Ishikawa (cell line): Measurements from ENCODE around the gene IGSF5.

Experiments
- CEBPB ChIP-seq: IDR thresholded peaks from 2 replicates; pipeline ENCODE4 v1.6.1; 2012
- EGR1 ChIP-seq: IDR thresholded peaks from 2 replicates; pipeline ENCODE4 v1.6.1; 2012
- EP300 ChIP-seq: IDR thresholded peaks from 2 replicates; pipeline ENCODE4 v1.6.1; 2012; ENCODE audit warnings: borderline replicate concordance
- NFIC ChIP-seq: IDR thresholded peaks from 2 replicates; pipeline ENCODE4 v1.6.1; 2012
- RAD21 ChIP-seq: IDR thresholded peaks from 2 replicates; pipeline ENCODE4 v1.6.1; 2012; ENCODE audit warnings: low read depth
- TAF1 ChIP-seq: IDR thresholded peaks from 2 replicates; pipeline ENCODE4 v1.6.1; 2012; ENCODE audit warnings: low read depth, mild to moderate bottlenecking
- TCF12 ChIP-seq: IDR thresholded peaks from 2 replicates; pipeline ENCODE4 v1.6.1; 2012; ENCODE audit warnings: low read depth
- TEAD4 ChIP-seq: IDR thresholded peaks from 2 replicates; pipeline ENCODE4 v1.6.1; 2012
- YY1 ChIP-seq: IDR thresholded peaks from 2 replicates; pipeline ENCODE4 v1.6.1; 2012; ENCODE audit warnings: low read depth
- TF ChIP-seq, protein P1 (sequence below): IDR thresholded peaks from 2 replicates; pipeline ENCODE4 v1.6.1; 2012; ENCODE audit warnings: low read depth, mild to moderate bottlenecking
- TF ChIP-seq, protein P2 (sequence below): IDR thresholded peaks from 2 replicates; pipeline ENCODE4 v1.6.1; 2012

DNA sequence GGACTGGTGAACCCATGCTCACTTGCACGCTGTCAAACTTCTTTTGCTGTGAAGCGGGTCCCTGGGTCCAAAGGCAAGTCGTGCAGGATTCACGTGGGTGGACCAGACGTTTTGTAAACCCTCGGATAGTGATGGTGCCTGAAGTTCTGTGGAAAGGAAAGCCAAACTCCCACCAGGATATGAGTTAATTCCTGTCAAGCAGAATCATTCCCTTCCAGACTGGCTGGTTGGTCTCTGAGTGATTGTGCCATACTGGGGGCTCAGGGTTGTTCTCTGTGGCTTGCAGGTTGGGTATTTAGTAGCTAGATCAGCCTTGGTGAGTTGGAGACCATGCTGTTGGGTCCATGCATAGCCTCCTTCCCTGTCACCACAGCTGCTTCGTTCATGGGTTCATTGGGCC is 32.7 kb upstream of the IGSF5 start:
- TF ChIP-seq EP300 (no peak), TAF1 (no peak), YY1 (no peak), NFIC (no peak), RAD21 (no peak), TEAD4 (no peak), CEBPB (no peak), EGR1 (no peak), TCF12 (no peak)
- TF ChIP-seq, protein P1, sequence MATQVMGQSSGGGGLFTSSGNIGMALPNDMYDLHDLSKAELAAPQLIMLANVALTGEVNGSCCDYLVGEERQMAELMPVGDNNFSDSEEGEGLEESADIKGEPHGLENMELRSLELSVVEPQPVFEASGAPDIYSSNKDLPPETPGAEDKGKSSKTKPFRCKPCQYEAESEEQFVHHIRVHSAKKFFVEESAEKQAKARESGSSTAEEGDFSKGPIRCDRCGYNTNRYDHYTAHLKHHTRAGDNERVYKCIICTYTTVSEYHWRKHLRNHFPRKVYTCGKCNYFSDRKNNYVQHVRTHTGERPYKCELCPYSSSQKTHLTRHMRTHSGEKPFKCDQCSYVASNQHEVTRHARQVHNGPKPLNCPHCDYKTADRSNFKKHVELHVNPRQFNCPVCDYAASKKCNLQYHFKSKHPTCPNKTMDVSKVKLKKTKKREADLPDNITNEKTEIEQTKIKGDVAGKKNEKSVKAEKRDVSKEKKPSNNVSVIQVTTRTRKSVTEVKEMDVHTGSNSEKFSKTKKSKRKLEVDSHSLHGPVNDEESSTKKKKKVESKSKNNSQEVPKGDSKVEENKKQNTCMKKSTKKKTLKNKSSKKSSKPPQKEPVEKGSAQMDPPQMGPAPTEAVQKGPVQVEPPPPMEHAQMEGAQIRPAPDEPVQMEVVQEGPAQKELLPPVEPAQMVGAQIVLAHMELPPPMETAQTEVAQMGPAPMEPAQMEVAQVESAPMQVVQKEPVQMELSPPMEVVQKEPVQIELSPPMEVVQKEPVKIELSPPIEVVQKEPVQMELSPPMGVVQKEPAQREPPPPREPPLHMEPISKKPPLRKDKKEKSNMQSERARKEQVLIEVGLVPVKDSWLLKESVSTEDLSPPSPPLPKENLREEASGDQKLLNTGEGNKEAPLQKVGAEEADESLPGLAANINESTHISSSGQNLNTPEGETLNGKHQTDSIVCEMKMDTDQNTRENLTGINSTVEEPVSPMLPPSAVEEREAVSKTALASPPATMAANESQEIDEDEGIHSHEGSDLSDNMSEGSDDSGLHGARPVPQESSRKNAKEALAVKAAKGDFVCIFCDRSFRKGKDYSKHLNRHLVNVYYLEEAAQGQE, result no peak
- TF ChIP-seq, protein P2, sequence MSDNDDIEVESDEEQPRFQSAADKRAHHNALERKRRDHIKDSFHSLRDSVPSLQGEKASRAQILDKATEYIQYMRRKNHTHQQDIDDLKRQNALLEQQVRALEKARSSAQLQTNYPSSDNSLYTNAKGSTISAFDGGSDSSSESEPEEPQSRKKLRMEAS, result no peak
